Measurements from ENCODE around the gene WWC2. TPM values are rescaled to one million over a fixed set of nuclear protein-coding genes. Genes with fewer than 3 reads are reported as not detected.
"Not testable (repeated sequence)": the region's sequence is repeated elsewhere in the genome, so short reads cannot be mapped to it uniquely, and the experiment has no call there.

The WWC2 gene
- total RNA-seq, 1 experiment from 2014 or later: 42.5 TPM

GRCh38 chr4:183192571-183192970 lies 93.5 kb downstream of the WWC2 start:
- H3K4me3 ChIP-seq: no peak overlapping the region
- H3K36me3 ChIP-seq: no peaks in the 10 kb centered on the region; the same call in 1 of the 2 replicates
- peaks cover 6% of the 10 kb centered on the region for H3K4me1 ChIP-seq (replicated peaks)
- no peak for DNase-seq (ENCODE audit: low read depth in 1 of 2, low spot score in 2 of 2)
- no peaks in the 10 kb centered on the region for H3K9me3 ChIP-seq (replicated peaks)
- no peak overlapping the region for H3K27ac ChIP-seq
- H3K27me3 ChIP-seq (replicated peaks): no peaks in the 10 kb centered on the region

GRCh38 chr4:183193730-183194338 lies 94.8 kb downstream of the WWC2 start:
- not testable (repeated sequence) for H3K4me1 ChIP-seq (replicated peaks); H3K9me3 ChIP-seq (replicated peaks); H3K4me3 ChIP-seq; H3K27me3 ChIP-seq (replicated peaks); H3K27ac ChIP-seq; DNase-seq (ENCODE audit: low read depth in 1 of 2, low spot score in 2 of 2); H3K36me3 ChIP-seq

- Histone ChIP-seq H3K27me3 (replicated peaks) (no peaks in the 10 kb centered on the region), H3K27ac (no peak overlapping the region), H3K36me3 (peaks cover 9% of the 10 kb centered on the region; the same call in 1 of the 2 replicates), H3K9me3 (replicated peaks) (no peaks in the 10 kb centered on the region), H3K4me3 (no peak overlapping the region), H3K4me1 (replicated peaks) (0 out of 2 replicates have a peak, but pooled peaks cover 1% of the 10 kb centered on the region)
- DNase-seq (ENCODE audit: low read depth in 1 of 2, low spot score in 2 of 2): no peak
Observed at GRCh38 chr4:183195534-183195933, 96.5 kb downstream of the WWC2 start.

- Histone ChIP-seq H3K4me1 (replicated peaks) (0 out of 2 replicates have a peak, but pooled peaks cover 4% of the 10 kb centered on the region), H3K27ac (no peak overlapping the region), H3K27me3 (replicated peaks) (no peaks in the 10 kb centered on the region), H3K4me3 (no peak overlapping the region), H3K9me3 (replicated peaks) (no peaks in the 10 kb centered on the region), H3K36me3 (peaks cover 14% of the 10 kb centered on the region; the same call in 1 of the 2 replicates)
- no peak for DNase-seq (ENCODE audit: low read depth in 1 of 2, low spot score in 2 of 2)
Observed at GRCh38 chr4:183197140-183197539, 98.1 kb downstream of the WWC2 start.

- no peak overlapping the region for H3K27ac ChIP-seq
- no peaks in the 10 kb centered on the region for H3K9me3 ChIP-seq (replicated peaks)
- H3K36me3 ChIP-seq: peaks cover 29% of the 10 kb centered on the region
- 0 out of 2 replicates have a peak, but pooled peaks cover 4% of the 10 kb centered on the region for H3K4me1 ChIP-seq (replicated peaks)
- H3K27me3 ChIP-seq (replicated peaks): no peaks in the 10 kb centered on the region
- H3K4me3 ChIP-seq: no peak overlapping the region
- DNase-seq (ENCODE audit: low read depth in 1 of 2, low spot score in 2 of 2): peak; percentile 30 to 54
Observed at GRCh38 chr4:183200453-183200852, 101.4 kb downstream of the WWC2 start.

- H3K27ac ChIP-seq: no peak overlapping the region
- no peak for DNase-seq (ENCODE audit: low read depth in 1 of 2, low spot score in 2 of 2)
- H3K27me3 ChIP-seq (replicated peaks): no peaks in the 10 kb centered on the region
- peaks cover 29% of the 10 kb centered on the region for H3K36me3 ChIP-seq
- H3K9me3 ChIP-seq (replicated peaks): no peaks in the 10 kb centered on the region
- 0 out of 2 replicates have a peak, but pooled peaks cover 4% of the 10 kb centered on the region for H3K4me1 ChIP-seq (replicated peaks)
- no peak overlapping the region for H3K4me3 ChIP-seq
Observed at GRCh38 chr4:183201331-183201730, 102.3 kb downstream of the WWC2 start.

GRCh38 chr4:183202523-183202922 lies 103.5 kb downstream of the WWC2 start:
- 0 out of 2 replicates have a peak, but pooled peaks cover 4% of the 10 kb centered on the region for H3K4me1 ChIP-seq (replicated peaks)
- no peak for DNase-seq (ENCODE audit: low read depth in 1 of 2, low spot score in 2 of 2)
- H3K4me3 ChIP-seq: no peak overlapping the region
- H3K9me3 ChIP-seq (replicated peaks): no peaks in the 10 kb centered on the region
- H3K36me3 ChIP-seq: peaks cover 32% of the 10 kb centered on the region
- no peak overlapping the region for H3K27ac ChIP-seq
- no peaks in the 10 kb centered on the region for H3K27me3 ChIP-seq (replicated peaks)

- H3K4me3 ChIP-seq: no peak overlapping the region
- 0 out of 2 replicates have a peak, but pooled peaks cover 4% of the 10 kb centered on the region for H3K4me1 ChIP-seq (replicated peaks)
- DNase-seq (ENCODE audit: low read depth in 1 of 2, low spot score in 2 of 2): no peak
- no peak overlapping the region for H3K27ac ChIP-seq
- H3K27me3 ChIP-seq (replicated peaks): no peaks in the 10 kb centered on the region
- H3K9me3 ChIP-seq (replicated peaks): no peaks in the 10 kb centered on the region
- H3K36me3 ChIP-seq: peaks cover 49% of the 10 kb centered on the region
Observed at GRCh38 chr4:183204793-183205192, 105.7 kb downstream of the WWC2 start.

- H3K36me3 ChIP-seq: peaks cover 48% of the 10 kb centered on the region
- DNase-seq (ENCODE audit: low read depth in 1 of 2, low spot score in 2 of 2): no peak
Observed at GRCh38 chr4:183205193-183205592, 106.1 kb downstream of the WWC2 start.

GRCh38 chr4:183205709-183206108 lies 106.7 kb downstream of the WWC2 start:
- Histone ChIP-seq H3K27me3 (replicated peaks) (no peaks in the 10 kb centered on the region), H3K4me1 (replicated peaks) (0 out of 2 replicates have a peak, but pooled peaks cover 1% of the 10 kb centered on the region), H3K9me3 (replicated peaks) (no peaks in the 10 kb centered on the region), H3K27ac (no peak overlapping the region), H3K4me3 (no peak overlapping the region), H3K36me3 (peaks cover 50% of the 10 kb centered on the region)
- no peak for DNase-seq (ENCODE audit: low read depth in 1 of 2, low spot score in 2 of 2)

More at GRCh38 chr4:183205193-183205592, 106.1 kb downstream of the WWC2 start:
- H3K9me3 ChIP-seq (replicated peaks): no peaks in the 10 kb centered on the region
- H3K27me3 ChIP-seq (replicated peaks): no peaks in the 10 kb centered on the region
- no peak overlapping the region for H3K27ac ChIP-seq
- H3K4me1 ChIP-seq (replicated peaks): 0 out of 2 replicates have a peak, but pooled peaks cover 4% of the 10 kb centered on the region
- no peak overlapping the region for H3K4me3 ChIP-seq

- no peak for DNase-seq (ENCODE audit: low read depth in 1 of 2, low spot score in 2 of 2)
- Histone ChIP-seq H3K4me1 (replicated peaks) (no peaks in the 10 kb centered on the region), H3K9me3 (replicated peaks) (no peaks in the 10 kb centered on the region), H3K27ac (no peak overlapping the region), H3K4me3 (no peak overlapping the region), H3K27me3 (replicated peaks) (no peaks in the 10 kb centered on the region), H3K36me3 (peaks cover 42% of the 10 kb centered on the region)
Observed at GRCh38 chr4:183211533-183211932, 112.5 kb downstream of the WWC2 start.

GRCh38 chr4:183213996-183214395 lies 114.9 kb downstream of the WWC2 start:
- Histone ChIP-seq H3K4me1 (replicated peaks) (no peaks in the 10 kb centered on the region), H3K27me3 (replicated peaks) (no peaks in the 10 kb centered on the region), H3K27ac (no peak overlapping the region), H3K36me3 (peaks cover 27% of the 10 kb centered on the region), H3K4me3 (no peak overlapping the region), H3K9me3 (replicated peaks) (no peaks in the 10 kb centered on the region)
- no peak for DNase-seq (ENCODE audit: low read depth in 1 of 2, low spot score in 2 of 2)

GRCh38 chr4:183214912-183215488 lies 115.9 kb downstream of the WWC2 start:
- no peak overlapping the region for H3K27ac ChIP-seq
- H3K27me3 ChIP-seq (replicated peaks): no peaks in the 10 kb centered on the region
- no peak overlapping the region for H3K4me3 ChIP-seq
- no peaks in the 10 kb centered on the region for H3K4me1 ChIP-seq (replicated peaks)
- H3K9me3 ChIP-seq (replicated peaks): no peaks in the 10 kb centered on the region
- peaks cover 22% of the 10 kb centered on the region for H3K36me3 ChIP-seq
- no peak for DNase-seq (ENCODE audit: low read depth in 1 of 2, low spot score in 2 of 2)

GRCh38 chr4:183220236-183220635 lies 121.2 kb downstream of the WWC2 start:
- no peak for DNase-seq (ENCODE audit: low read depth in 1 of 2, low spot score in 2 of 2)
- Histone ChIP-seq H3K36me3 (peaks cover 13% of the 10 kb centered on the region), H3K4me1 (replicated peaks) (no peaks in the 10 kb centered on the region), H3K27me3 (replicated peaks) (no peaks in the 10 kb centered on the region), H3K9me3 (replicated peaks) (no peaks in the 10 kb centered on the region), H3K27ac (no peak overlapping the region), H3K4me3 (no peak overlapping the region)
